Esophagus squamous epithelium (tissue), 4 donors: ENCODE results near the gene TCEAL2.
"Not testable (repeated sequence)": the region's sequence is repeated elsewhere in the genome, so short reads cannot be mapped to it uniquely, and the experiment has no call there.

ENCODE experiments used
- POLR2A ChIP-seq, 4 donors: fragments of 450-650 bp; IDR thresholded peaks; one replicate each; pipeline ENCODE4 v1.6.1; 2017; ENCODE audit warnings: antibody characterized with exemption in 4 of 4, mild to moderate bottlenecking in 4 of 4, moderate library complexity in 3 of 4
- TF ChIP-seq, protein P1 (sequence below), 6 experiments: fragments of 450-650 bp in 4 of 6; fragments of 200-600 bp in 2 of 6; sonication (generic) in 2 of 6; IDR thresholded peaks; one replicate each; pipeline ENCODE4 v1.5.1; 2016 to 2019; ENCODE audit warnings: antibody characterized with exemption in 6 of 6, mild to moderate bottlenecking in 4 of 6, moderate library complexity in 4 of 6

DNA sequence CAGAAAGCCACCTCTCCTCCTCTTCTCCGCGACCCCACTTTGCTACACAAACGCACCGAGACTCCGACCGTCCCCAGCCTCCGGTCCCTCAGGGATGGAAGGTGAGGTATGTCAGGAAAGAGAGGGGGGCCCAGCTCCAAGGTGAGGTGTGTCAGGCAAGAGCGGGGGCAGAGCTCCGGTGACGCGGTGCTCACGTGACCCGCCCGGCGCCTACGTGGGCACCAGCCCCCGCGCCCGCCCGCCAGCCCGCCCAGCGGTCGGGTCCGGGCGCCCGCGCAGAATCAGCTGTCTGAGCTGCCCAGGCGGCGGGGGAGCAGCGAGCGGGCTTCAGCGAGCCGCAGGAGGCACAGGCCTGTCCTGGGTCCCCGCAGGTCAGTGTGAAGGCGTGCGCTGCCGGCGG, at the start of gene TCEAL2:
- TF ChIP-seq, protein P1, sequence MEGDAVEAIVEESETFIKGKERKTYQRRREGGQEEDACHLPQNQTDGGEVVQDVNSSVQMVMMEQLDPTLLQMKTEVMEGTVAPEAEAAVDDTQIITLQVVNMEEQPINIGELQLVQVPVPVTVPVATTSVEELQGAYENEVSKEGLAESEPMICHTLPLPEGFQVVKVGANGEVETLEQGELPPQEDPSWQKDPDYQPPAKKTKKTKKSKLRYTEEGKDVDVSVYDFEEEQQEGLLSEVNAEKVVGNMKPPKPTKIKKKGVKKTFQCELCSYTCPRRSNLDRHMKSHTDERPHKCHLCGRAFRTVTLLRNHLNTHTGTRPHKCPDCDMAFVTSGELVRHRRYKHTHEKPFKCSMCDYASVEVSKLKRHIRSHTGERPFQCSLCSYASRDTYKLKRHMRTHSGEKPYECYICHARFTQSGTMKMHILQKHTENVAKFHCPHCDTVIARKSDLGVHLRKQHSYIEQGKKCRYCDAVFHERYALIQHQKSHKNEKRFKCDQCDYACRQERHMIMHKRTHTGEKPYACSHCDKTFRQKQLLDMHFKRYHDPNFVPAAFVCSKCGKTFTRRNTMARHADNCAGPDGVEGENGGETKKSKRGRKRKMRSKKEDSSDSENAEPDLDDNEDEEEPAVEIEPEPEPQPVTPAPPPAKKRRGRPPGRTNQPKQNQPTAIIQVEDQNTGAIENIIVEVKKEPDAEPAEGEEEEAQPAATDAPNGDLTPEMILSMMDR (IDR thresholded peaks at IDR 0.05): not testable (repeated sequence)
- TF ChIP-seq POLR2A (IDR thresholded peaks at IDR 0.05): not testable (repeated sequence)
